Measurements from ENCODE around the gene ADAM11. TPM values are rescaled to one million over a fixed set of nuclear protein-coding genes. Genes with fewer than 3 reads are reported as not detected.
"Not testable (repeated sequence)": the region's sequence is repeated elsewhere in the genome, so short reads cannot be mapped to it uniquely, and the experiment has no call there.

ADAM11 gene
- total RNA-seq, 6 donors from 2014 or later, result 0.15 to 1.0 (median 0.20) TPM; not detected in 1

- no peak for TF ChIP-seq EP300 (IDR thresholded peaks at IDR 0.05)
- no peak for TF ChIP-seq POLR2A (IDR thresholded peaks at IDR 0.05)
- no peak for TF ChIP-seq POLR2AphosphoS5 (IDR thresholded peaks at IDR 0.05)
- TF ChIP-seq CTCF (IDR thresholded peaks at IDR 0.05), result no peak
- DNase-seq (no peak), ATAC-seq (ENCODE audit: low FRiP score in 2 of 2) (no peak)
- WGBS, 2 donors, result 80 to 81% methylated on average over 4 of the region's 4 CpGs
- Histone ChIP-seq H3K4me1 (no peaks in the 10 kb centered on the region), H3K36me3 (no peaks in the 10 kb centered on the region), H3K9me3 (no peaks in the 10 kb centered on the region), H3K27ac (no peak overlapping the region), H3K27me3 (no peaks in the 10 kb centered on the region), H3K4me3 (no peak overlapping the region)
Observed at GRCh38 chr17:44807093-44807816, 48.5 kb downstream of the ADAM11 start.

GRCh38 chr17:44807817-44808155 is 49.0 kb downstream of the ADAM11 start:
- DNase-seq (no peak), ATAC-seq (ENCODE audit: low FRiP score in 2 of 2) (no peak)
- no peaks in the 10 kb centered on the region for H3K9me3 ChIP-seq
- no peaks in the 10 kb centered on the region for H3K4me1 ChIP-seq
- no peak for TF ChIP-seq POLR2AphosphoS5 (IDR thresholded peaks at IDR 0.05)
- TF ChIP-seq EP300 (IDR thresholded peaks at IDR 0.05), result no peak
- no peak for TF ChIP-seq POLR2A (IDR thresholded peaks at IDR 0.05)
- TF ChIP-seq CTCF (IDR thresholded peaks at IDR 0.05), result no peak
- H3K27me3 ChIP-seq, result no peaks in the 10 kb centered on the region
- H3K4me3 ChIP-seq, result no peak overlapping the region
- no peaks in the 10 kb centered on the region for H3K36me3 ChIP-seq
- no peak overlapping the region for H3K27ac ChIP-seq
- 74% methylated on average over 3 of the region's 3 CpGs for WGBS, 2 donors

GRCh38 chr17:44808156-44808555 is 49.4 kb downstream of the ADAM11 start:
- 81 to 86% methylated on average over 1 to 4 of the region's 4 CpGs for WGBS, 2 donors
- DNase-seq (no peak), ATAC-seq (ENCODE audit: low FRiP score in 2 of 2) (no peak)
- TF ChIP-seq POLR2AphosphoS5 (IDR thresholded peaks at IDR 0.05) (no peak), POLR2A (IDR thresholded peaks at IDR 0.05) (no peak), EP300 (IDR thresholded peaks at IDR 0.05) (no peak), CTCF (IDR thresholded peaks at IDR 0.05) (no peak)
- no peaks in the 10 kb centered on the region for H3K9me3 ChIP-seq
- H3K36me3 ChIP-seq, result no peaks in the 10 kb centered on the region
- no peak overlapping the region for H3K27ac ChIP-seq
- no peak overlapping the region for H3K4me3 ChIP-seq
- H3K4me1 ChIP-seq, result no peaks in the 10 kb centered on the region
- H3K27me3 ChIP-seq, result no peaks in the 10 kb centered on the region

- not testable (repeated sequence) for H3K9me3 ChIP-seq; DNase-seq; H3K4me1 ChIP-seq; H3K27me3 ChIP-seq; ATAC-seq (ENCODE audit: low FRiP score in 2 of 2); H3K36me3 ChIP-seq; H3K4me3 ChIP-seq; H3K27ac ChIP-seq
- WGBS, 2 donors, result 93 to 95% methylated on average over 9 of the region's 9 CpGs
Observed at GRCh38 chr17:44808656-44809388, 50.0 kb downstream of the ADAM11 start.

GRCh38 chr17:44812263-44812662 is 53.5 kb downstream of the ADAM11 start:
- no peak overlapping the region for H3K4me3 ChIP-seq
- no peaks in the 10 kb centered on the region for H3K36me3 ChIP-seq
- H3K4me1 ChIP-seq, result no peaks in the 10 kb centered on the region
- WGBS, 2 donors, result 74 to 75% methylated on average over 4 of the region's 4 CpGs
- H3K9me3 ChIP-seq, result no peaks in the 10 kb centered on the region
- H3K27ac ChIP-seq, result no peak overlapping the region
- TF ChIP-seq CTCF (IDR thresholded peaks at IDR 0.05), result no peak
- no peak for TF ChIP-seq POLR2A (IDR thresholded peaks at IDR 0.05)
- no peak for TF ChIP-seq EP300 (IDR thresholded peaks at IDR 0.05)
- no peak for TF ChIP-seq POLR2AphosphoS5 (IDR thresholded peaks at IDR 0.05)
- ATAC-seq (ENCODE audit: low FRiP score in 2 of 2), result no peak
- no peaks in the 10 kb centered on the region for H3K27me3 ChIP-seq
- DNase-seq, result no peak

GRCh38 chr17:44818508-44818907 is 59.7 kb downstream of the ADAM11 start:
- 96% methylated on average over 6 of the region's 6 CpGs for WGBS, 2 donors
- not testable (repeated sequence) for ATAC-seq (ENCODE audit: low FRiP score in 2 of 2); DNase-seq

More at GRCh38 chr17:44818508-44818907, 59.7 kb downstream of the ADAM11 start:
- H3K27me3 ChIP-seq, H3K4me1 ChIP-seq, H3K27ac ChIP-seq, H3K4me3 ChIP-seq, H3K9me3 ChIP-seq, H3K36me3 ChIP-seq: not testable (repeated sequence)
